Activated T-cell treated with anti-CD3 and anti-CD28 coated beads, Interleukin-2, amount 50 U/mL, for 72 hours (primary cell): ENCODE results near the gene ECSIT. TPM values are rescaled to one million over a fixed set of nuclear protein-coding genes. Genes with fewer than 3 reads are reported as not detected.

Experiments
- ATAC-seq, 2 donors: fragments of 150-1000 bp; cut with Tn5 transposase; replicated peaks in 1 of 2; 2 replicates each; pipeline ENCODE4 v1.10.0; 2021; ENCODE audit warnings: moderate library complexity in 2 of 2, mild to moderate bottlenecking in 1 of 2
- DNase-seq, 2 donors: peaks; one replicate each; pipeline ENCODE4 v3.0.0; 2021 to 2022; ENCODE audit warnings: mixed read lengths in 1 of 2
- H3K27ac Mint-ChIP-seq: one replicate; pipeline ENCODE4 v1.8.0; 2022; ENCODE audit warnings: mild to moderate bottlenecking, moderate library complexity, mixed read lengths
- H3K27me3 Mint-ChIP-seq: one replicate; pipeline ENCODE4 v1.8.0; 2022; ENCODE audit warnings: low read depth, mixed read lengths
- H3K36me3 Mint-ChIP-seq, 2 donors: one replicate each; pipeline ENCODE4 v1.8.0; 2022; ENCODE audit warnings: mixed read lengths in 2 of 2, mild to moderate bottlenecking in 1 of 2; ENCODE audit not compliant: insufficient read depth in 2 of 2
- H3K4me1 Mint-ChIP-seq: one replicate; pipeline ENCODE4 v1.8.0; 2022; ENCODE audit warnings: low read depth, mixed read lengths
- H3K4me3 Mint-ChIP-seq, 2 donors: one replicate each; pipeline ENCODE4 v1.8.0; 2022; ENCODE audit warnings: mild to moderate bottlenecking in 2 of 2, mixed read lengths in 2 of 2, moderate library complexity in 2 of 2
- H3K9me3 Mint-ChIP-seq, 2 donors: one replicate each; pipeline ENCODE4 v1.8.0; 2022; ENCODE audit warnings: mixed read lengths in 2 of 2
- total RNA-seq, 2 donors: library from RNA; stranded (reverse); gene quantifications; one replicate each; pipeline ENCODE4 v1.2.3, GENCODE V29; 2022

ECSIT gene
- total RNA-seq, 2 donors from 2014 or later = 35.7 to 44.0 TPM

DNA sequence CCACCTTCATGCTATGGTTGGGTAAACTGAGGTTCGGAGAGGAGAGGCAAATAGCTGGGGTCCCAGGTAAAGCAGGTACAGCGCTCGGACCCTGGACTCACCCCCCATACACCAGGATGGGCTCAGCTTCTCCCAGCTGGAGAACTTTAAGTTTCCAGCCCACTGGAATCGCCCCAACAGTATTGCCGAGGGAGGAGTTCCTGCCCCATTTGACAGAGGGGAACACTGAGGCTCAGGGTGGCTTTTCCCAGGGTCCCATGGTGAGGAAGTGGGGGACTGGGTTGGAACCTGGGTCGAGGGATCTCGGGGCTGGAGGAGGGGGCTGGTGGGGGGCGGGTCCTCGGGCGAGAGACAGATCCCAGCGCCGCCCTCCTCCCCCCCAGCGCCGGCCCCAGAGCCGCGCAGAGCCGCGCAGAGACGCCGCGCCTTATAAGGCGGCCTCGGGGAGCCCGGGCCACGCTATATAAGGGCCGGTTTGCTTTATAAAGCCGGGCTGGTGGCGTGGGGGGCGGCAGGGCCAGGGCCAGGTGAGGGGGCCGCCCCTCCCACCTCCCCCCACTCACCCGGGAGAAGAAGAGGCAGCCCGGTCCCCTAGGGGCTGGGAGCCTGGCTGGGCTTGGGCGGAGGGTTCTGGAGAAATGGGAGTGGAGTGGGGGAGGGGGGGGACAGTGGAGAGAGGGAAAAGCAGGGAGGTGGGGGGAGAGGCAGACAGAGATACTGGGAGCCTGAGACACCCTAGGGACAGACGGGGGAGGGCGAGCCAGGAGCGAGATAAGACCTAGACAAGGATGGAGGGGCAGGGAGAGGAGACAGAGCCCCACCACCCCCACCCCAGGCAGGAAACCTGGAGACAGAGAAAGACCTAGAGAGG lies 10.8 kb upstream of the ECSIT start:
- DNase-seq = no peak
- H3K27ac Mint-ChIP-seq = no peak overlapping the region
- H3K4me3 Mint-ChIP-seq = no peak overlapping the region

DNA sequence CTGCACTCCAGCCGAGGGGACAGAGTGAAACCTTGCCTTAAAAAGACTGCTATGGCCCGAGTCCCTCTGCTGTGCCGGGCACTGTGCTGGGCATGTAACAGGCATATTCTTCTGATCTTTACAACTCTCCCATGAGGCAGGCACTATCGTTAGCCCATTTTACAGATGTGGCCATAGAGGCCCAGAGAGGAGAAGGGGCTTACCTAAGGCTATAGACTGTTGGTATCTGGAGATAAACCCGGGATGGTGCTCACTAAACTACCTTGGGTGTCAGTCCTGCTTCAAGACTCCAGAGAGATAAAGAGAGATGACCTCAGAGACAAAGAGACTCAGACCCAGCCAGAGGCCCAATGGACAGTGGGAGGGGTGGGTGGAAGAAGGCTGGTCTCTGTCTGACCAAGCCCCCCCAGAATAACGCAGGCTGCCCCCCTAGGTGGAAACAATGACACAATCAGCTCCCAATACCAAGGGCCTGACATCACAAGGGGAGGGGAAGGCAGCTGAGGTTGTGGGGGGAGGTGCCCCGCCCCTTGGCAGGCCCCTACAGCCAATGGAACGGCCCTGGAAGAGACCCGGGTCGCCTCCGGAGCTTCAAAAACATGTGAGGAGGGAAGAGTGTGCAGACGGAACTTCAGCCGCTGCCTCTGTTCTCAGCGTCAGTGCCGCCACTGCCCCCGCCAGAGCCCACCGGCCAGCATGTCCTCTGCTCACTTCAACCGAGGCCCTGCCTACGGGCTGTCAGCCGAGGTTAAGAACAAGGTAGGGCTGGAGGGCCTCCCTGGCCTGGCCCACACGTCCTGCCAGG lies 9.5 kb upstream of the ECSIT start, which contains the start of gene CNN1:
Gene CNN1, plus strand, starts transcription at position 620 of the 805 bp plus-strand sequence. Its CDS starts 77 bp downstream, at position 697.
- Mint-ChIP-seq H3K4me1 (peaks cover 12% of the 10 kb centered on the region), H3K9me3 (no peaks in the 10 kb centered on the region), H3K27me3 (peaks cover 30% of the 10 kb centered on the region), H3K27ac (no peak within 1 kb of the TSS), H3K36me3 (no peaks in the 10 kb centered on the region), H3K4me3 (no peak within 1 kb of the TSS)
- DNase-seq = no peak
- ATAC-seq = no peak

More for the DNA sequence above, 10.8 kb upstream of the ECSIT start:
- Mint-ChIP-seq H3K27me3 (peaks cover 22% of the 10 kb centered on the region), H3K36me3 (no peaks in the 10 kb centered on the region), H3K9me3 (no peaks in the 10 kb centered on the region), H3K4me1 (peaks cover 12% of the 10 kb centered on the region)
- no peak for ATAC-seq

DNA sequence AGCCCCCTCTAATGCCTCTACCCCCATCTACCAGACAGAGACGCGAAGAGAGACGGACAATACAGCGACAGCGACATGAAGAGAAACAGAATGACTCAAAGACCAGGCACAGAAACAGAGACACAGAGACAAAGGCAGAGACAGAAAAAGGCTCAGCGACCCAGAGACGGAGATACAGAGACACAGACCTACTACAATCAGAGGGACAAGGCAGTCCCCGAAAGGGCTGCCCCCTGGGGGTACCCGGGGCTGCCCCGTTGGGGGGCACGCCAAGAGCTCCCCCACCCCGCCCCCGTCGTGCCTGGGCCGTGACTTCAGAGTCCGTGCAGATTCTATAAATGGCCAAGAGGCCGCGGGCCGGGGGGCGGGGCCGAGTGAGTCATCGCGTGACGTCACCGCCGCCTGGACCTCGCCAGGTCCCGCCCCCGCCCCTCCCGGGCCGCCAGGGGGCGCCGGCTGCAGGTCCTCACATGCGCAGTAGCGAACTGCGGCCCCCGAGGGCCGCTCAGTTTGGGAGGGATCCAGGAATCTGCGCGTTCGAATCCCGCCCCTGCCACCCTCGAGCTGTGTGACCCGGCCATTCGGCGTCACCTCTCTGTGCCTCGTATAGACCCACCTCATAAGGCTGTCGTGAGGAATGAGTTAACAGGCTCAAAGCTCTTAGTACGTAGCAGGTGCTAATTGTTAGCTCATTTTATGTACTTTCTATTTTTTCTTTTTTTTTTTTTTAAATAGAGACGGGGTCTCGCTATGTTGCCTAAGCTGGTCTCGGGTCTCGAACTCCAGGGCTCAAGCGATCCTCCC lies 7.1 kb upstream of the ECSIT start:
- Mint-ChIP-seq H3K4me3 (peak overlapping the region; percentile 50 to 65), H3K9me3 (no peaks in the 10 kb centered on the region), H3K27ac (peak overlapping the region; percentile 35), H3K36me3 (no peaks in the 10 kb centered on the region), H3K4me1 (peaks cover 29% of the 10 kb centered on the region), H3K27me3 (peaks cover 30% of the 10 kb centered on the region)
- DNase-seq = peak; percentile 89 to 96
- peak; percentile 72 for ATAC-seq

DNA sequence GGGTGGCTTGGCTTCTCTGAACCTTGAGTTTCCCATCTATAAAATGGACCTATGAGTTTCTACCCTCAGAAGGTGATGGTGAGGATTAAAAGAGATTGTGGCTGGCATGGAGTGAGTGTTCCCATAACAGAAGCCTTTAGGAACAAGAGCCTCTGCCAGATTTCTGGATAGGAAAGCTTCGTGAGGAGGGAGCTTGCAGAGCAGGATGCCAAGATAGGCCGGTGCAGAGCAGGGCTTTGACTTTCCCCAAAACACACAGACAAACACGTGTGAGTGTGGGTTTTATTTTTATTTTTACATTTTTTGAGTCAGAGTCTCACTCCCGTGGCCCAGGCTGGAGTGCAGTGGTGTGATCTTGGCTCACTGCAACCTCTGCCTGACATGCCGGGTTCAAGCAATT lies 6.0 kb upstream of the ECSIT start:
- Mint-ChIP-seq H3K27ac (no peak overlapping the region), H3K36me3 (no peaks in the 10 kb centered on the region), H3K9me3 (no peaks in the 10 kb centered on the region), H3K4me3 (peak overlapping the region in 1 of 2 donors; percentile 2), H3K4me1 (peaks cover 29% of the 10 kb centered on the region), H3K27me3 (peaks cover 23% of the 10 kb centered on the region)
- no peak for ATAC-seq
- DNase-seq = no peak

DNA sequence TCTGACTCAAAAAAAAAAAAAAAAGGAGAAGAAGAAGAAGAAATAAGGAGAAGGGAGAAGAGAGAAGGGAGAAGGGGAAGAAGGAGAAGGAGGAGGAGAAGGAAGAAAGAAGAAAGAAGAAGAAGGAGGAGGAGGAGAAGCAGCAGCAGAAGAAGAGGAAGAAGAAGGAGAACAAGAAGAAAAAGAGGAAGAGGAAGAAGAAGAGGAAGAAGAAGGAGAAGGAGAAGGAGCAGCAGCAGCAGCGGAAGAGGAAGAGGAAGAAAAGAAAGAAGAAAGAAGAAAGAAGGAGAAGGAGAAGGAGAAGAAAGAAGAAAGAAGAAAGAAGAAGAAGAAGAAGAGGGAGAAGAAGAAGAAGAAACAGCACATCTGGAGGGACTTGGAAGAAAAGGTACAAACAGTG lies 5.6 kb upstream of the ECSIT start:
- no peaks in the 10 kb centered on the region for H3K36me3 Mint-ChIP-seq
- H3K27me3 Mint-ChIP-seq = peaks cover 23% of the 10 kb centered on the region
- DNase-seq = no peak
- H3K4me3 Mint-ChIP-seq = peak overlapping the region in 1 of 2 donors; percentile 2
- no peaks in the 10 kb centered on the region for H3K9me3 Mint-ChIP-seq
- no peak overlapping the region for H3K27ac Mint-ChIP-seq
- peaks cover 29% of the 10 kb centered on the region for H3K4me1 Mint-ChIP-seq
- no peak for ATAC-seq

DNA sequence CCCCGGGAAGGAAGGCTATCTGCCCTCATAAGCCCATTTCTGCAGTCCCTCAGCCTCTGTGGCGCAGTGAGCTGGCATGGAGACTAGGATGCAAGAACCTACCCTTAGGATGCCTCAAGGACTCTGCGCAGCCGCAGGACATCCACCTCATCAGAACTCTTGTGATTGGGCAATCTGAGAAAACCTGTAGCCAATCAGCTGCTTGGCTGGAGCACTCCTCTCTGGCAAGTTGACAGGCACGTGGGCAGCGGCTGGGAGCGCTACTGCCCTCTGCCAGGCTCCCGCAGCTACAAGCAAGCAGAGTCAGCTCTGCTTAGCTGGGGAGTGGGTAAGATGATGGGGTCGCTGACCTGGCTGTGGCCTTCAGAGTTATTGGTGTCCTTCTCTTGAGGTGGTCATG lies 1.5 kb upstream of the ECSIT start:
- Mint-ChIP-seq H3K27ac (no peak overlapping the region), H3K4me1 (peaks cover 36% of the 10 kb centered on the region), H3K9me3 (no peaks in the 10 kb centered on the region), H3K4me3 (no peak overlapping the region), H3K27me3 (peaks cover 10% of the 10 kb centered on the region), H3K36me3 (peaks cover 0 to 3% of the 10 kb centered on the region in 2 donors)
- DNase-seq = peak; percentile 49 to 66
- peak in 1 of 2 donors; percentile 4 for ATAC-seq

DNA sequence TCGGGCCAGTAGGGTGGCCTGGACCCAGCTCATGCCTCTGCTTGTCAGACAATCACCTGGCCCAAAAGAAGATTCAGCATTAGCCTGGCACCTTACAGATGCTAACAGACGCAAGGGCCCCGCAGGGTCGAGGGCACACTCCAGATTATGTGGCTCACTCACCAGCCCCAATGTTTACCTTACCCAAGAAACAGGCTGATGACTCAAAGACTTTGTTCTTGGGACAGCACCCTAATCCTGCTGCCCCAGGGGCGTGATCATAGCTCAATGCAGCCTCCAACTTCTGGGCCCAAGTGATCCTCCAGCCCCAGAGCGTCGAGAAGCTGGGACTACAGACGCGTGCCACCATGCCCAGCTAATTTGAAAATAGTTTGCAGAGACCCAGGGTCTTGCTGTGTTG lies 9.8 kb downstream of the ECSIT start:
- ATAC-seq (no peak), DNase-seq (no peak)
- Mint-ChIP-seq H3K4me1 (no peaks in the 10 kb centered on the region), H3K36me3 (no peaks in the 10 kb centered on the region), H3K27me3 (no peaks in the 10 kb centered on the region), H3K4me3 (no peak overlapping the region), H3K27ac (no peak overlapping the region), H3K9me3 (no peaks in the 10 kb centered on the region)

DNA sequence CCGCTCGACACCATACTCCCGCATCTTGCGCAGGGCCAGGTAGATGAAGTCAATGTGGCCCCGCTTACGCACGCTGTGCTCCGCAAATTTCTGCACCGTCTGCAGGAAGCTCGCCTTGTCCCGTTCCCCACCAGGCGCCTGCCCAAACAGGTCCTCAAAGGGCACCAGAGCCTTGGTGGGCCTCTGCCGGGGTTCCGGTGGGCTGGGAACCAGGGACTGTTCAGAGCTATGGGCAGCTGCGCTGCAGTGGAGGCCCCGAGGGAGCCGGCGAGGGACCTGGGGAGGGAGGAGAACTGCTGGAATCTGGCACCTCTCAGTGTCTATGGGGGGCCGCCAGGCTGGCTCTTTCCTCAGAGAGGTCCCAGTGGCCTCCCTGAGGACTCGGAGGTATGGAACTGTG lies 15.0 kb downstream of the ECSIT start:
- no peak for DNase-seq
- Mint-ChIP-seq H3K36me3 (peaks cover 0 to 10% of the 10 kb centered on the region in 2 donors), H3K4me3 (no peak overlapping the region), H3K27me3 (no peaks in the 10 kb centered on the region), H3K9me3 (no peaks in the 10 kb centered on the region), H3K4me1 (no peaks in the 10 kb centered on the region), H3K27ac (no peak overlapping the region)
- no peak for ATAC-seq

DNA sequence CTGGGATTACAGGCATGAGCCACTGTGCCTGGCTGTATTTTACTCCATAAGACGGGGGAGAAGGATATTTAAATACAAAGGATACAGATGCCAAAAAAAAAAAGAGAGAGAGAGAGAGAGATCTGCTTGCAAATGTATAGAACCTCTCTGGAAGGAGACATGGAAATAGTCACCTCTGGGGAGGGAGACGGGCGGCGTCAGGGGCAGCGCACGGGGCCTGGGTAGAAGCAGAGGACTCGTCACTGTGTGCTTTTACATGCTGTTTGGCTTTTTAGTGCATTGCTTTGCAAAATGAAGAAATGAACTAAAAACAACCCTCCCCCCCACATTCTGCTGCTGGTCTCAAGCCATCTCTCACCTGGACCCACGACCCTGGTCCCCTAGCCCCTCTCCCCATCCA lies 18.5 kb downstream of the ECSIT start:
- no peak overlapping the region for H3K4me3 Mint-ChIP-seq
- peaks cover 18% of the 10 kb centered on the region for H3K4me1 Mint-ChIP-seq
- no peaks in the 10 kb centered on the region for H3K9me3 Mint-ChIP-seq
- no peaks in the 10 kb centered on the region for H3K27me3 Mint-ChIP-seq
- ATAC-seq = no peak
- no peak overlapping the region for H3K27ac Mint-ChIP-seq
- H3K36me3 Mint-ChIP-seq = peaks cover 0 to 10% of the 10 kb centered on the region in 2 donors
- DNase-seq = no peak

DNA sequence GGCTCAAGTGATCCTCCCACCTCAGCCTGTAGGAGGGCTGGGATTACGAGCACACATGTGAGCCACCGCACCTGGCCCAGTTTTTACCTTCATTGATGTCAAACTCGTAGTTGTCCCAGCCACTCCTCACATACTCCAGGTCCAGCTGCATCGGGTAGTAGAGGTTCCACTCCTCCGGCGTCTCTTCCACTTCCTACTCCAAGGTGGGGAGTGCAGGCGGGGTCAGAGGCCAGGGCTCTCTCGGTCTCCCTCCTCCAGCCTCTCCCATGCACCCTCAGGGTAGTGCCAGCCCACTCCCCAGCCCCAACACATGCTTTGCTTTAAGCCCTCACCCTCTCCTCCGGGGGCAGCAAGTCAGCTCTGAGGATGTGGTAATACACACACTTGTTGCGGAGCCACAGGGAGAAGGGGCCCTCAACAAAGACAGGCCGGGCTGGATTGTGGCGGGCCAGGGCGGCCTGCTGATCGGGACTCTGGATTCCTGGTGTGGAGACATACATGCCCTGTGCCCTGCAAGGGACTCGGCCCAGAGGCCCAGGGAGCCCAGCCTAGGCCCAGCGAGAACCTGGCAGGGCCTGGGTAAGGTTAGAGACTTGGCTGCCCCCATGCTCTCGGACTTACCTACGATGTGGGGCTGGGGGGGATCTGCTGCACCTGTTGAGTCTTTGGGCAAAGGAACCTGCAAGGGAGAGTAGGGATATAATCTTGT lies 21.4 kb downstream of the ECSIT start:
- peak overlapping the region; percentile 50 for H3K27ac Mint-ChIP-seq
- DNase-seq (no peak), ATAC-seq (no peak)
- no peaks in the 10 kb centered on the region for H3K9me3 Mint-ChIP-seq
- H3K4me3 Mint-ChIP-seq = peak overlapping the region; percentile 86 to 97
- no peaks in the 10 kb centered on the region for H3K27me3 Mint-ChIP-seq
- peaks cover 0 to 8% of the 10 kb centered on the region in 2 donors for H3K36me3 Mint-ChIP-seq
- peaks cover 27% of the 10 kb centered on the region for H3K4me1 Mint-ChIP-seq

DNA sequence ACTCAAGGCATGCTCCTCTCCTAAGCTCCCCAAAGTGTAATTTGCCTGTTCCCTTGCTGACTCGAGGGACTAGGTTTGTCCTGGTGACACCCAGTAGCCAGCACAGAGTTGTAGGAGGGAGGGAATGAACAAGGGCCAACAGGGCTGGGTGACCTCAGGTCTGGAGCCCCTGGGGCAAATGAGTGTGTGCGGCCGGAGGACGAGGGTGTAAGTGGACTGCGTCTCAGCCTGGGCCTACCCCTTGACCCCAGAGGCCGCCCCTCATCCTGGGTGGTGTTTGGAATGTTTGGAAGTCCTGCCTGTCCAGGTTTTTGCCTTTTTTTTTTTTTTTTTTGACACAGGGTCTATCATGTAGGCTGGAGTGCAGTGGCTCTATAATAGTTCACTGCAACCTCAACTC lies 22.0 kb downstream of the ECSIT start:
- Mint-ChIP-seq H3K9me3 (no peaks in the 10 kb centered on the region), H3K27ac (peak overlapping the region; percentile 79), H3K27me3 (no peaks in the 10 kb centered on the region), H3K4me1 (peaks cover 27% of the 10 kb centered on the region), H3K36me3 (peaks cover 0 to 8% of the 10 kb centered on the region in 2 donors), H3K4me3 (peak overlapping the region; percentile 86 to 97)
- DNase-seq (no peak), ATAC-seq (no peak)

DNA sequence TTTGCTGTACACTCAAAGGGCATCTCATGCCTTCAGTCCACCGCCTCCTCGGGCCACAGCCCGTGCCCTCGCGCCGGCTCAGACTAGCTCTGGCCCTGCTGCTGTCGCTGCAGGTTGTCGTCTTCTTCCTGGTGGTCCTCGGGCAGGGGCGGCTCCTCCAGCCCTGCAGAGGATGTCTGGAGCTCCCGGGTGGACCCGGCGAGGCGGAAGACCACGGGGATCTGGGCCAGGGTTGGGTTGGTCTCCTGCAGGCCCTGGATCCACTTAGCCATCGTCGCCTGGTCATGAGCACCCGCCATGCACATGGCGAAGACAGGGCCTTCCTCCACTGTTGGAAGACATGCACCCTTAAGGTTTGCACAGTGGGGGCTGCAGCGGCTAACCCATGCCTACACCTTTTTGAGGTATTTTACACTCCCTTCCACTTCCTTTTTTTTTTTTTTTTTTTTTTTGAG lies 22.8 kb downstream of the ECSIT start:
- peak overlapping the region; percentile 86 to 97 for H3K4me3 Mint-ChIP-seq
- peaks cover 27% of the 10 kb centered on the region for H3K4me1 Mint-ChIP-seq
- no peaks in the 10 kb centered on the region for H3K9me3 Mint-ChIP-seq

More for the DNA sequence above, 22.8 kb downstream of the ECSIT start:
- Mint-ChIP-seq H3K27me3 (no peaks in the 10 kb centered on the region), H3K36me3 (peaks cover 0 to 9% of the 10 kb centered on the region in 2 donors), H3K27ac (peak overlapping the region; percentile 79)
- DNase-seq = no peak
- peak; percentile 19 to 38 for ATAC-seq
